Panc1 (cell line): ENCODE data around the gene FAM78A. TPM values are rescaled to one million over a fixed set of nuclear protein-coding genes. Genes with fewer than 3 reads are reported as not detected.
A peak's percentile ranks its signal among the peaks of the same experiment; 100 is the strongest.

Experiments used
- ATAC-seq: fragments of 200-7000 bp; cut with Tn5 transposase; 2 replicates; pipeline ENCODE4 v1.9.1; 2020; ENCODE audit warnings: mild to moderate bottlenecking, moderate library complexity
- BruUV-seq: library from RNA; stranded (reverse); fragments of 400-500 nt; replicated peaks from 2 replicates; lab custom pipeline; 2021; lab: Mats Ljungman, UMichigan
- CTCF ChIA-PET: fragments of 300-600 bp; sonication (Branson Sonifier 250); formaldehyde crosslinking; loops from one replicate; lab custom pipeline; 2022; ENCODE audit warnings: antibody characterized with exemption; lab: Charles Lee
- POLR2A ChIA-PET: fragments of 300-600 bp; sonication (Branson Sonifier 250); formaldehyde crosslinking; loops from one replicate; lab custom pipeline; 2022; ENCODE audit warnings: antibody characterized with exemption; lab: Charles Lee
- DNase-seq: peaks from one replicate; pipeline ENCODE4 v3.0.0-alpha.2; 2010; ENCODE audit warnings: low read depth, low spot score
- H3K27ac ChIP-seq: 2 replicates; pipeline ENCODE4 v1.5.1; 2011; ENCODE audit warnings: mild to moderate bottlenecking, low read length, inconsistent platforms
- H3K27me3 ChIP-seq: fragments of 200-500 bp; sonication (Bioruptor generic); 2 replicates; pipeline ENCODE4 v1.6.0; 2014; ENCODE audit warnings: low read length, inconsistent platforms; ENCODE audit not compliant: control insufficient read depth, insufficient read depth
- H3K36me3 ChIP-seq: fragments of 200-500 bp; sonication (Bioruptor generic); 2 replicates; pipeline ENCODE4 v1.5.1; 2014; ENCODE audit warnings: inconsistent platforms, mild to moderate bottlenecking, low read length, moderate library complexity; ENCODE audit not compliant: control insufficient read depth, insufficient read depth
- H3K4me1 ChIP-seq: 2 replicates; pipeline ENCODE4 v1.5.1; 2011; ENCODE audit warnings: inconsistent platforms, mild to moderate bottlenecking, low read length, moderate library complexity; ENCODE audit not compliant: control insufficient read depth, insufficient read depth
- H3K4me3 ChIP-seq, 2 experiments: 2 replicates each; pipeline ENCODE4 v1.5.1; 2011 to 2012; ENCODE audit warnings: low read depth in 2 of 2, low read length in 2 of 2, mild to moderate bottlenecking in 2 of 2, inconsistent platforms in 1 of 2, moderate library complexity in 1 of 2
- H3K9me3 ChIP-seq: fragments of 200-500 bp; sonication (Bioruptor generic); 2 replicates; pipeline ENCODE4 v1.5.1; 2014; ENCODE audit warnings: low read depth, mild to moderate bottlenecking, inconsistent platforms, low read length, moderate library complexity; ENCODE audit not compliant: control insufficient read depth, insufficient read depth
- POLR2AphosphoS5 ChIP-seq: IDR thresholded peaks from 2 replicates; pipeline ENCODE4 v1.6.1; 2012; ENCODE audit warnings: mild to moderate bottlenecking, low read depth, low read length, moderate library complexity
- SIN3A ChIP-seq: IDR thresholded peaks from 2 replicates; pipeline ENCODE4 v1.6.1; 2012; ENCODE audit warnings: low read depth, mild to moderate bottlenecking, low read length, moderate library complexity, borderline replicate concordance; ENCODE audit not compliant: insufficient read depth
- TCF7L2 ChIP-seq: IDR thresholded peaks from 2 replicates; pipeline ENCODE4 v1.6.1; 2011; ENCODE audit warnings: mild to moderate bottlenecking, low read depth, low read length, inconsistent platforms
- in situ Hi-C: cut with HindIII; loops from 2 replicates; pipeline ENCODE4 v1.10.0; 2016; ENCODE audit warnings: low sequenced_read_pairs, low pct_unique_long_range_greater_than_20kb
- intact Hi-C: fragments of 100-400 bp; cut with micrococcal nuclease; formaldehyde crosslinking; loops from one replicate; pipeline ENCODE4 v1.10.0; 2022; ENCODE audit not compliant: unreplicated experiment
- total RNA-seq: library from RNA; stranded (reverse); gene quantifications from one replicate; pipeline ENCODE4 v1.2.1, GENCODE V29; 2021; ENCODE audit not compliant: unreplicated experiment
- TF ChIP-seq, protein P1 (sequence below), 2 experiments: IDR thresholded peaks; 2 replicates each; pipeline ENCODE4 v1.6.1; 2011 to 2012; ENCODE audit warnings: low read depth in 2 of 2, control low read depth in 1 of 2, low read length in 1 of 2, mild to moderate bottlenecking in 1 of 2, moderate library complexity in 1 of 2; ENCODE audit not compliant: insufficient read depth in 1 of 2
- TF ChIP-seq, protein P2 (sequence below): fragments of 450-650 bp; IDR thresholded peaks from 2 replicates; pipeline ENCODE4 v1.5.1; 2017; ENCODE audit warnings: mild to moderate bottlenecking

FAM78A gene
- total RNA-seq, 1 experiment from 2014 or later, result 0.59 TPM

DNA sequence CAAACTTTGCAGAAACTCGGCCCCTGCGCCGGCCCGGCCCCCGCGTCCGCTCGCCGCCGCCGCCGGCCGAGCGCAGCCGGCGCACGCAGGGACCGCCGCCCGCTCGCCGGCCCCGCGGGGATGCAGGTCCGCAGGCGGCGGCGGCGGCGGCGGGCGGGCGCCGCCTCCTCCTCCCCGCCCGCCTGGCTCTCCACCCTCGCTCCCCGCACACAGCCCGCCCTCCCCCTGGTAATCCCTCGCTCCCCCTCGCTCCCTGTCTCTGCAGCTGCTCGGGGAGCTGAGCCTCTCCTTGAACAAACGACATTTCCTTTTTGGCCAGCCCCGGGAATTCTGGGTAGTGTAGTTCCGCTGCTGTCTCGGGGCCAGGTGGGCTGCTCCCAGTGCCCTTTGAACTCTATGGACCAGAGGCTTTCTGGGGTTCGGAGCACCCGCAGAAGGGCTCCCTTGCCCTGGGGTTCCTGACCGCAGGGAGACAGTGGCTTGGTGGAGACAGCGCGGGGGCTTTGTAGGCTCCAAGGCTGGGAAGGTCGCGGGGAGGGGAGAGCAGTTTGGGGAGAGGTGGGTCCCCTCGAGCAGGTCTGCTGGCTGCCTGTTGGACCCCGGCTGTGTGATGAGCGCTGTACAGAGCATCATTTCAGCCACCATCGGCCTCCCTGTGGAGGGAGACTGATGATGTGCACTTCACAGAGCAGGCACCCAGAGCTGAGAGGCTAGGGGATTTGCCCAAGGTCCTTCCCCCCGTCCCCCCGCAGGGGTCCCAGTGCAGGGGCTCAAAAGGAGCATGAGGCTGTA is 1.8 kb upstream of the FAM78A start:
- H3K36me3 ChIP-seq, result no peaks in the 10 kb centered on the region
- BruUV-seq, result no TSS peak
- H3K27ac ChIP-seq, result no peak overlapping the region
- ATAC-seq, result peak; percentile 80
- DNase-seq, result no peak
- H3K4me3 ChIP-seq, result peak overlapping the region; percentile 30 to 34
- intact Hi-C loops (no loop called here), in situ Hi-C loops (no loop called here)
- CTCF ChIA-PET, result no interaction called here
- H3K9me3 ChIP-seq, result no peaks in the 10 kb centered on the region
- TF ChIP-seq, protein P1, sequence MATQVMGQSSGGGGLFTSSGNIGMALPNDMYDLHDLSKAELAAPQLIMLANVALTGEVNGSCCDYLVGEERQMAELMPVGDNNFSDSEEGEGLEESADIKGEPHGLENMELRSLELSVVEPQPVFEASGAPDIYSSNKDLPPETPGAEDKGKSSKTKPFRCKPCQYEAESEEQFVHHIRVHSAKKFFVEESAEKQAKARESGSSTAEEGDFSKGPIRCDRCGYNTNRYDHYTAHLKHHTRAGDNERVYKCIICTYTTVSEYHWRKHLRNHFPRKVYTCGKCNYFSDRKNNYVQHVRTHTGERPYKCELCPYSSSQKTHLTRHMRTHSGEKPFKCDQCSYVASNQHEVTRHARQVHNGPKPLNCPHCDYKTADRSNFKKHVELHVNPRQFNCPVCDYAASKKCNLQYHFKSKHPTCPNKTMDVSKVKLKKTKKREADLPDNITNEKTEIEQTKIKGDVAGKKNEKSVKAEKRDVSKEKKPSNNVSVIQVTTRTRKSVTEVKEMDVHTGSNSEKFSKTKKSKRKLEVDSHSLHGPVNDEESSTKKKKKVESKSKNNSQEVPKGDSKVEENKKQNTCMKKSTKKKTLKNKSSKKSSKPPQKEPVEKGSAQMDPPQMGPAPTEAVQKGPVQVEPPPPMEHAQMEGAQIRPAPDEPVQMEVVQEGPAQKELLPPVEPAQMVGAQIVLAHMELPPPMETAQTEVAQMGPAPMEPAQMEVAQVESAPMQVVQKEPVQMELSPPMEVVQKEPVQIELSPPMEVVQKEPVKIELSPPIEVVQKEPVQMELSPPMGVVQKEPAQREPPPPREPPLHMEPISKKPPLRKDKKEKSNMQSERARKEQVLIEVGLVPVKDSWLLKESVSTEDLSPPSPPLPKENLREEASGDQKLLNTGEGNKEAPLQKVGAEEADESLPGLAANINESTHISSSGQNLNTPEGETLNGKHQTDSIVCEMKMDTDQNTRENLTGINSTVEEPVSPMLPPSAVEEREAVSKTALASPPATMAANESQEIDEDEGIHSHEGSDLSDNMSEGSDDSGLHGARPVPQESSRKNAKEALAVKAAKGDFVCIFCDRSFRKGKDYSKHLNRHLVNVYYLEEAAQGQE (IDR thresholded peaks at IDR 0.05; ENCODE audit: insufficient read depth in 1 of 2, low read depth in 2 of 2, low read length in 1 of 2), result no peak
- TF ChIP-seq SIN3A, result no peak
- POLR2A ChIA-PET, result no interaction called here
- no peaks in the 10 kb centered on the region for H3K4me1 ChIP-seq
- H3K27me3 ChIP-seq, result peaks cover 2% of the 10 kb centered on the region; the same call in 1 of the 2 replicates

DNA sequence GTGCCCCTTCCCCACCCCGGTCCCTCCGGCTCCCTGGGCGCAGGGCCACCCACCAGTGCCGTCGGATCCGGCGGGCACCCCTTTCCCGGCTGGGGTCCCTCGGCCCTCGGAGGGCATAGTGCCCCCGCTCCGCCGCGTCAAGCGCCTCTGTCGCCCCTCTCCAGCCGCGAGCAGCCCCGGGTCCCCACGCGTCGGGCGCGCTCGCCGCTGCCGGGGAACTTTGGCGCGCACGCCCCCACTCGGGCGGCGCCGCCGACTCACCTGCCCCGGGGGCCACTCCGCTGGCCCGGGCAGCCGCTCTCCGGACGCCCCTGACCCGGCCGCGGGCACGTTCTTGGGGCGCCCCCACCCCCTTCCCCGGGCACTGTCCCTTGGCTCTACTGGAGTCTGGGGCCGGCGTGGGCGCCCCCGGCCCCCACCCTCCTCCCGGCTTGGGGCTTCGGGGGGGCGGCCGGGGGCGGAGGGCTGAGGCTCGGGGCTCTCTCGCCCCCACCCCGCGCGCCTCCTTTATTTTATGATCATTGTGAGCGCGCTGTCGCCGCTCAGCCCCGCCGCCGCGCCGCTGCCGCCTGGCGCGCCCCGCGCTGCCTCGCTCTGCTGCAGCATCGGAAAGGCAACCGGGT is 1.1 kb upstream of the FAM78A start:
- TF ChIP-seq, protein P2, sequence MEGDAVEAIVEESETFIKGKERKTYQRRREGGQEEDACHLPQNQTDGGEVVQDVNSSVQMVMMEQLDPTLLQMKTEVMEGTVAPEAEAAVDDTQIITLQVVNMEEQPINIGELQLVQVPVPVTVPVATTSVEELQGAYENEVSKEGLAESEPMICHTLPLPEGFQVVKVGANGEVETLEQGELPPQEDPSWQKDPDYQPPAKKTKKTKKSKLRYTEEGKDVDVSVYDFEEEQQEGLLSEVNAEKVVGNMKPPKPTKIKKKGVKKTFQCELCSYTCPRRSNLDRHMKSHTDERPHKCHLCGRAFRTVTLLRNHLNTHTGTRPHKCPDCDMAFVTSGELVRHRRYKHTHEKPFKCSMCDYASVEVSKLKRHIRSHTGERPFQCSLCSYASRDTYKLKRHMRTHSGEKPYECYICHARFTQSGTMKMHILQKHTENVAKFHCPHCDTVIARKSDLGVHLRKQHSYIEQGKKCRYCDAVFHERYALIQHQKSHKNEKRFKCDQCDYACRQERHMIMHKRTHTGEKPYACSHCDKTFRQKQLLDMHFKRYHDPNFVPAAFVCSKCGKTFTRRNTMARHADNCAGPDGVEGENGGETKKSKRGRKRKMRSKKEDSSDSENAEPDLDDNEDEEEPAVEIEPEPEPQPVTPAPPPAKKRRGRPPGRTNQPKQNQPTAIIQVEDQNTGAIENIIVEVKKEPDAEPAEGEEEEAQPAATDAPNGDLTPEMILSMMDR, result no peak
- TF ChIP-seq, protein P1 (IDR thresholded peaks at IDR 0.05; ENCODE audit: insufficient read depth in 1 of 2, low read depth in 2 of 2, low read length in 1 of 2), result no peak
- no peak for TF ChIP-seq TCF7L2
- TF ChIP-seq SIN3A, result no peak
- no peak for TF ChIP-seq POLR2AphosphoS5
- DNase-seq, result no peak
- intact Hi-C loops, result no loop called here
- in situ Hi-C loops, result no loop called here
- ChIA-PET CTCF (no interaction called here), POLR2A (no interaction called here)
- Histone ChIP-seq H3K36me3 (no peaks in the 10 kb centered on the region), H3K4me1 (no peaks in the 10 kb centered on the region), H3K27ac (no peak overlapping the region), H3K4me3 (peak overlapping the region; percentile 27 to 34), H3K9me3 (no peaks in the 10 kb centered on the region), H3K27me3 (peaks cover 2% of the 10 kb centered on the region; the same call in 1 of the 2 replicates)
- no TSS peak for BruUV-seq
- ATAC-seq, result peak; percentile 28
